NCI-H748 (cell line): Measurements from ENCODE around the gene LCE1B.

Experiments
- DNase-seq: peaks from one replicate; lab custom pipeline; 2025; ENCODE audit not compliant: unreplicated experiment; lab: John Stamatoyannopoulos, UW

Gene LCE1B

GRCh38 chr1:152860129-152860528, 48.4 kb downstream of the LCE1B start:
- no peak for DNase-seq

- no peak for DNase-seq
Observed at GRCh38 chr1:152861374-152861773, 49.6 kb downstream of the LCE1B start.
